B cell (primary cell): ENCODE data around the gene TRABD2A. TPM values are rescaled to one million over a fixed set of nuclear protein-coding genes. Genes with fewer than 3 reads are reported as not detected.

Source experiments
- ATAC-seq: fragments of 200-7000 bp; cut with Tn5 transposase; one replicate; pipeline ENCODE4 v1.10.0; 2021; ENCODE audit warnings: low read depth, mild to moderate bottlenecking, moderate number of reproducible peaks, moderate library complexity
- CTCF ChIA-PET: fragments of 350-600 bp; sonication (Branson Sonifier 250); formaldehyde crosslinking; loops from one replicate; lab custom pipeline; 2021; ENCODE audit warnings: antibody characterized with exemption, inconsistent platforms; lab: Charles Lee
- POLR2A ChIA-PET: fragments of 350-600 bp; sonication (Branson Sonifier 250); formaldehyde crosslinking; loops from one replicate; lab custom pipeline; 2021; ENCODE audit warnings: antibody characterized with exemption; lab: Charles Lee
- DNase-seq: peaks from one replicate; pipeline ENCODE4 v3.0.0; 2013
- H2AFZ ChIP-seq: 2 replicates; pipeline ENCODE4 v1.6.1; 2012; ENCODE audit warnings: mild to moderate bottlenecking, low read depth, low read length; ENCODE audit not compliant: insufficient read depth, poor library complexity, severe bottlenecking
- H3K27ac ChIP-seq, 2 donors: 1 replicate in 1 of 2; 2 replicates in 1 of 2; pipeline ENCODE4 v1.5.1; 2012 to 2013; ENCODE audit warnings: low read length in 2 of 2, mild to moderate bottlenecking in 2 of 2, moderate library complexity in 1 of 2
- H3K27me3 ChIP-seq, 4 experiments: fragments of 200-600 bp in 1 of 4; sonication (generic) in 1 of 4; replicated peaks in 1 of 4; 1 replicate in 2 of 4; 2 replicates in 2 of 4; pipeline versions ENCODE4 v1.6.1 to v1.7.0; 2013 to 2016; ENCODE audit warnings: low read length in 3 of 4, mild to moderate bottlenecking in 2 of 4, mixed read lengths in 1 of 4, moderate library complexity in 1 of 4; ENCODE audit not compliant: insufficient read depth in 4 of 4, control insufficient read depth in 3 of 4; ENCODE audit errors: control extremely low read depth in 1 of 4
- H3K36me3 ChIP-seq, 2 experiments: replicated peaks in 1 of 2; 1 replicate in 1 of 2; 2 replicates in 1 of 2; pipeline versions ENCODE4 v1.6.1 to v1.7.1; 2013; ENCODE audit warnings: low read length in 1 of 2; ENCODE audit not compliant: insufficient read depth in 2 of 2, control insufficient read depth in 1 of 2; ENCODE audit errors: control extremely low read depth in 1 of 2, extremely low read depth in 1 of 2
- H3K4me1 ChIP-seq, 2 donors: fragments of 200-600 bp in 1 of 2; sonication (generic) in 1 of 2; 1 replicate in 1 of 2; 2 replicates in 1 of 2; pipeline versions ENCODE4 v1.5.1 to v1.6.1; 2013 to 2017; ENCODE audit warnings: low read length in 2 of 2; ENCODE audit not compliant: control insufficient read depth in 2 of 2, insufficient read depth in 2 of 2
- H3K4me2 ChIP-seq: replicated peaks from 2 replicates; pipeline ENCODE3; 2012; ENCODE audit warnings: mild to moderate bottlenecking, low read depth, low read length; ENCODE audit not compliant: poor library complexity, severe bottlenecking
- H3K4me3 ChIP-seq, 5 experiments: fragments of 200-600 bp in 1 of 5; sonication (generic) in 1 of 5; 1 replicate in 3 of 5; 2 replicates in 2 of 5; pipeline versions ENCODE4 v1.5.1 to v1.7.0; 2011 to 2016; ENCODE audit warnings: low read length in 4 of 5, mild to moderate bottlenecking in 4 of 5, low read depth in 2 of 5, control low read depth in 1 of 5, moderate library complexity in 1 of 5; ENCODE audit not compliant: insufficient read depth in 1 of 5; ENCODE audit errors: control extremely low read depth in 1 of 5, extremely low read depth in 1 of 5
- H3K79me2 ChIP-seq: fragments of 200-600 bp; sonication (generic); one replicate; pipeline ENCODE4 v1.6.0; 2016; ENCODE audit warnings: low read length; ENCODE audit not compliant: control insufficient read depth, insufficient read depth
- H3K9ac ChIP-seq: fragments of 200-600 bp; sonication (generic); 2 replicates; pipeline ENCODE4 v1.6.1; 2017; ENCODE audit warnings: mild to moderate bottlenecking, low read length, moderate library complexity
- H3K9me3 ChIP-seq, 3 donors: one replicate each; pipeline versions ENCODE4 v1.6.1 to v1.7.1; 2013; ENCODE audit warnings: low read length in 2 of 3; ENCODE audit not compliant: control insufficient read depth in 2 of 3, insufficient read depth in 1 of 3; ENCODE audit errors: control extremely low read depth in 1 of 3
- H4K20me1 ChIP-seq: 2 replicates; pipeline ENCODE4 v1.6.0; 2012; ENCODE audit warnings: mild to moderate bottlenecking, low read length; ENCODE audit not compliant: insufficient read depth, control insufficient read depth, poor library complexity, severe bottlenecking
- H3K27ac Mint-ChIP-seq: one replicate; pipeline ENCODE4 v1.8.0; 2021; ENCODE audit warnings: mixed read lengths
- H3K27me3 Mint-ChIP-seq: one replicate; pipeline ENCODE4 v1.8.0; 2021; ENCODE audit warnings: mixed read lengths
- H3K4me1 Mint-ChIP-seq: one replicate; pipeline ENCODE4 v1.8.0; 2021; ENCODE audit warnings: mixed read lengths
- H3K4me3 Mint-ChIP-seq: one replicate; pipeline ENCODE4 v1.8.0; 2021; ENCODE audit warnings: mixed read lengths
- H3K9me3 Mint-ChIP-seq: one replicate; pipeline ENCODE4 v1.8.0; 2022; ENCODE audit warnings: mixed read lengths; ENCODE audit not compliant: insufficient read depth
- CTCF ChIP-seq: fragments of 200-600 bp; IDR thresholded peaks from one replicate; pipeline ENCODE4 v1.8.0; 2022; ENCODE audit warnings: antibody characterized with exemption, mild to moderate bottlenecking
- EZH2 ChIP-seq: IDR thresholded peaks from 2 replicates; pipeline ENCODE4 v1.6.1; 2012; ENCODE audit warnings: borderline replicate concordance, low read depth, mild to moderate bottlenecking, moderate library complexity, low read length; ENCODE audit not compliant: insufficient read depth, poor library complexity, severe bottlenecking
- WGBS: methylation state at CpG from one replicate; pipeline ENCODE4 v1.1.5; 2013; ENCODE audit warnings: missing lambda C conversion rate; ENCODE audit not compliant: insufficient coverage; 5-methylcytosine and 5-hydroxymethylcytosine counted together
- intact Hi-C: fragments of 100-400 bp; cut with micrococcal nuclease; formaldehyde crosslinking; loops from one replicate; pipeline ENCODE4 v1.10.0; 2022
- polyA plus RNA-seq: library from polyadenylated mRNA; depleted of rRNA; stranded (reverse); fragments of >200 nt; gene quantifications from 2 replicates; pipeline ENCODE4 v1.2.3, GENCODE V29; 2012
- total RNA-seq, 2 donors: library from RNA; stranded (reverse); fragments of 120-200 nt in 1 of 2; gene quantifications; 1 replicate in 1 of 2; 2 replicates in 1 of 2; pipeline versions ENCODE4 v1.2.3 to v1.2.4, GENCODE V29; 2013 to 2022

Gene TRABD2A
- total and polyA plus RNA-seq, 2 donors (not counting 1 experiment from before 2014, with no cell fraction given), result 10.1 to 11.3 TPM

GRCh38 chr2:84788498-84788897 is 92.4 kb downstream of the TRABD2A start:
- H3K27me3 ChIP-seq, result no peaks in the 10 kb centered on the region
- Mint-ChIP-seq H3K9me3 (no peaks in the 10 kb centered on the region), H3K27me3 (no peaks in the 10 kb centered on the region), H3K4me3 (no peak overlapping the region), H3K4me1 (no peaks in the 10 kb centered on the region), H3K27ac (no peak overlapping the region)
- no peak overlapping the region for H3K27ac ChIP-seq
- no peaks in the 10 kb centered on the region for H3K36me3 ChIP-seq
- H3K4me1 ChIP-seq, result no peaks in the 10 kb centered on the region
- no peaks in the 10 kb centered on the region for H3K79me2 ChIP-seq
- CTCF ChIA-PET, result no interaction called here
- POLR2A ChIA-PET, result no interaction called here
- no peak for ATAC-seq
- no peaks in the 10 kb centered on the region for H3K9me3 ChIP-seq
- no peaks in the 10 kb centered on the region for H4K20me1 ChIP-seq
- no peak overlapping the region for H3K9ac ChIP-seq
- H3K4me2 ChIP-seq, result no peak overlapping the region
- WGBS, result 72% methylated on average over 2 of the region's 3 CpGs
- no peak overlapping the region for H3K4me3 ChIP-seq
- no peak for TF ChIP-seq EZH2
- no peak for TF ChIP-seq CTCF
- intact Hi-C loops, result no loop called here
- no peak overlapping the region for H2AFZ ChIP-seq
- DNase-seq, result no peak

GRCh38 chr2:84788027-84788426 is 92.9 kb downstream of the TRABD2A start:
- TF ChIP-seq CTCF, result no peak
- no peak for TF ChIP-seq EZH2
- no peak overlapping the region for H2AFZ ChIP-seq
- H3K79me2 ChIP-seq, result no peaks in the 10 kb centered on the region
- H3K27me3 ChIP-seq, result no peaks in the 10 kb centered on the region
- H3K9ac ChIP-seq, result no peak overlapping the region
- peaks cover 3% of the 10 kb centered on the region in 2 donors for H3K4me1 ChIP-seq
- Mint-ChIP-seq H3K4me1 (peaks cover 3% of the 10 kb centered on the region), H3K27me3 (no peaks in the 10 kb centered on the region), H3K27ac (no peak overlapping the region), H3K4me3 (no peak overlapping the region), H3K9me3 (no peaks in the 10 kb centered on the region)
- H3K36me3 ChIP-seq, result no peaks in the 10 kb centered on the region
- 100% methylated on average over 1 of the region's 1 CpG for WGBS
- no peak overlapping the region for H3K4me3 ChIP-seq
- ATAC-seq (no peak), DNase-seq (no peak)
- H3K27ac ChIP-seq, result no peak overlapping the region
- H3K4me2 ChIP-seq, result no peak overlapping the region
- POLR2A ChIA-PET, result no interaction called here
- CTCF ChIA-PET, result no interaction called here
- no peaks in the 10 kb centered on the region for H4K20me1 ChIP-seq
- intact Hi-C loops, result no loop called here
- no peaks in the 10 kb centered on the region for H3K9me3 ChIP-seq
